GM12878 (cell line): Measurements from ENCODE around the gene DTD1. TPM values are rescaled to one million over a fixed set of nuclear protein-coding genes. Genes with fewer than 3 reads are reported as not detected.

ENCODE experiments used
- ATAC-seq: fragments of 200-7000 bp; cut with Tn5 transposase; 3 replicates; pipeline ENCODE4 v1.9.1; 2020; ENCODE audit warnings: mild to moderate bottlenecking, moderate library complexity
- BruUV-seq: library from RNA; stranded (reverse); fragments of 400-500 nt; replicated peaks from 2 replicates; lab custom pipeline; 2021; lab: Mats Ljungman, UMichigan
- CTCF ChIA-PET: fragments of 300-600 bp; sonication (Branson Sonifier 250); formaldehyde crosslinking; extraction: SDS; loops from one replicate; lab custom pipeline; 2021; ENCODE audit warnings: inconsistent platforms; lab: Yijun Ruan, JAX
- POLR2A ChIA-PET: fragments of 350-600 bp; formaldehyde crosslinking; extraction: SDS; loops from one replicate; lab custom pipeline; 2021; ENCODE audit warnings: inconsistent platforms; lab: Charles Lee
- RAD21 ChIA-PET: fragments of 300-600 bp; sonication (Branson Sonifier 250); formaldehyde crosslinking; loops from one replicate; lab custom pipeline; 2023; ENCODE audit warnings: antibody characterized with exemption; ENCODE audit not compliant: unreplicated experiment; lab: Charles Lee
- SMC1A ChIA-PET: fragments of 300-600 bp; sonication (Branson Sonifier 250); formaldehyde crosslinking; loops from one replicate; lab custom pipeline; 2023; ENCODE audit not compliant: unreplicated experiment, uncharacterized antibody; lab: Charles Lee
- DNase-seq: peaks from one replicate; pipeline ENCODE4 v3.0.0-alpha.2; 2011; ENCODE audit warnings: low read depth, low spot score
- FAIRE-seq: peaks from 3 replicates; lab custom pipeline; 2011; peaks lifted over from hg19 to GRCh38; lab: Jason Lieb, UNC
- H2AFZ ChIP-seq: 2 replicates; pipeline ENCODE4 v1.6.0; 2011; ENCODE audit warnings: low read depth, low read length, control low read depth; ENCODE audit not compliant: control insufficient read depth
- H3K27ac ChIP-seq: 2 replicates; pipeline ENCODE4 v1.5.1; 2011; ENCODE audit warnings: control low read depth; ENCODE audit not compliant: control insufficient read depth, insufficient read depth
- H3K27me3 ChIP-seq, 2 experiments: replicated peaks in 1 of 2; 2 replicates each; pipeline versions ENCODE4 v1.6.0 to v1.6.1; 2011; ENCODE audit warnings: low read length in 1 of 2; ENCODE audit not compliant: control insufficient read depth in 2 of 2, insufficient read depth in 2 of 2
- H3K36me3 ChIP-seq, 2 experiments: 2 replicates each; pipeline ENCODE4 v1.5.1; 2011; ENCODE audit warnings: low read length in 1 of 2; ENCODE audit not compliant: control insufficient read depth in 2 of 2, insufficient read depth in 2 of 2
- H3K4me1 ChIP-seq: 2 replicates; pipeline ENCODE4 v1.6.1; 2011; ENCODE audit warnings: mild to moderate bottlenecking, low read length, moderate library complexity, mixed read lengths; ENCODE audit not compliant: control insufficient read depth, insufficient read depth
- H3K4me2 ChIP-seq: 2 replicates; pipeline ENCODE4 v1.6.0; 2011; ENCODE audit warnings: control low read depth; ENCODE audit not compliant: control insufficient read depth, insufficient read depth
- H3K4me3 ChIP-seq: fragments of 200-600 bp; sonication (generic); 2 replicates; pipeline ENCODE4 v1.5.1; 2016
- H3K79me2 ChIP-seq: 2 replicates; pipeline ENCODE4 v1.6.0; 2011; ENCODE audit warnings: low read length; ENCODE audit not compliant: control insufficient read depth, insufficient read depth
- H3K9ac ChIP-seq: 2 replicates; pipeline ENCODE4 v1.8.0; 2011; ENCODE audit warnings: low read length, control low read depth, mixed read lengths; ENCODE audit not compliant: control insufficient read depth, insufficient read depth
- H3K9me3 ChIP-seq: replicated peaks from 3 replicates; pipeline ENCODE4 v1.5.1; 2011; ENCODE audit warnings: mild to moderate bottlenecking, low read length; ENCODE audit not compliant: control insufficient read depth, insufficient read depth
- H4K20me1 ChIP-seq: 2 replicates; pipeline ENCODE4 v1.6.0; 2011; ENCODE audit not compliant: control insufficient read depth, insufficient read depth
- ATF2 ChIP-seq: IDR thresholded peaks from 2 replicates; pipeline ENCODE4 v1.6.1; 2012; ENCODE audit warnings: low read length, inconsistent platforms
- BACH1 ChIP-seq: fragments of 450-650 bp; IDR thresholded peaks from 2 replicates; pipeline ENCODE4 v1.6.1; 2017; ENCODE audit warnings: mild to moderate bottlenecking, borderline replicate concordance
- ELK1 ChIP-seq: IDR thresholded peaks from 2 replicates; pipeline ENCODE4 v1.6.1; 2012; ENCODE audit warnings: low read depth, low read length, improper control_type of control experiment
- IRF4 ChIP-seq: IDR thresholded peaks from 2 replicates; pipeline ENCODE4 v1.6.1; 2011; ENCODE audit warnings: low read depth, low read length
- JUND ChIP-seq: IDR thresholded peaks from 2 replicates; pipeline ENCODE4 v1.6.1; 2012; ENCODE audit warnings: low read depth, mild to moderate bottlenecking, low read length, improper control_type of control experiment, moderate library complexity
- PRDM15 ChIP-seq: fragments of 450-650 bp; formaldehyde crosslinking; IDR thresholded peaks from 2 replicates; pipeline ENCODE4 v1.4.0; 2020; ENCODE audit warnings: mild to moderate bottlenecking, moderate library complexity
- YBX1 ChIP-seq: fragments of 450-650 bp; IDR thresholded peaks from 2 replicates; pipeline ENCODE4 v1.6.1; 2016; ENCODE audit warnings: antibody characterized with exemption
- WGBS: methylation state at CpG from one replicate; pipeline ENCODE4 v1.1.6; 2016; ENCODE audit warnings: low lambda C conversion rate; ENCODE audit not compliant: insufficient replicate concordance, insufficient coverage; ENCODE audit errors: missing lambda C conversion rate; 5-methylcytosine and 5-hydroxymethylcytosine counted together
- in situ Hi-C: fragments of 300-500 bp; cut with MboI; formaldehyde crosslinking; loops from 9 replicates; pipeline ENCODE4 v1.14.3; 2018; ENCODE audit warnings: mixed read lengths
- intact Hi-C: fragments of 100-400 bp; cut with micrococcal nuclease; formaldehyde crosslinking; loops from one replicate; pipeline ENCODE4 v1.14.2; 2022; ENCODE audit not compliant: unreplicated experiment
- polyA plus RNA-seq, 11 experiments: library from polyadenylated mRNA; depleted of rRNA in 4 of 11; unstranded in 6 of 11; stranded (reverse) in 5 of 11; fragments of >200 nt; fragmentation: Nextera tagmentation in 4 of 11; fragmentation: Illumina TruSeq in 1 of 11; extraction: Ambion mirVana in 4 of 11; extraction: Trizol in 1 of 11; gene quantifications; 1 replicate in 1 of 11; 2 replicates in 10 of 11; pipeline versions ENCODE4 v1.2.1 to v1.2.3, GENCODE V29; 2011 to 2016; ENCODE audit warnings: inconsistent platforms in 2 of 11, missing spikeins in 2 of 11, low read depth in 1 of 11
- total RNA-seq, 4 experiments: library from RNA; depleted of rRNA in 3 of 4; stranded (reverse); fragments of >200 nt in 3 of 4; fragmentation: Illumina TruSeq in 1 of 4; extraction: Trizol in 1 of 4; gene quantifications; 2 replicates each; pipeline versions ENCODE4 v1.2.1 to v1.2.3, GENCODE V29; 2013 to 2021
- TF ChIP-seq, protein P1 (sequence below): fragments of 450-650 bp; formaldehyde crosslinking; IDR thresholded peaks from 2 replicates; pipeline ENCODE4 v1.4.0; 2022; ENCODE audit warnings: mild to moderate bottlenecking, moderate library complexity

The DTD1 gene
- total and polyA plus RNA-seq, 10 of the 15 experiments (the other 5 are each of a cell fraction or from before 2014, with no cell fraction given): 24.3 to 99.8 (median 63.3) TPM

GRCh38 chr20:18734525-18735189 is 146.8 kb downstream of the DTD1 start:
- Histone ChIP-seq H3K36me3 (no peaks in the 10 kb centered on the region), H3K4me2 (no peak overlapping the region), H3K27ac (no peak overlapping the region), H3K9ac (no peak overlapping the region), H4K20me1 (no peaks in the 10 kb centered on the region), H3K4me1 (peaks cover 5% of the 10 kb centered on the region; the same call in 1 of the 2 replicates), H2AFZ (no peak overlapping the region), H3K4me3 (no peak overlapping the region), H3K79me2 (no peaks in the 10 kb centered on the region), H3K9me3 (no peaks in the 10 kb centered on the region), H3K27me3 (no peaks in the 10 kb centered on the region)
- intact Hi-C loops: no loop called here
- FAIRE-seq (no peak), DNase-seq (no peak), ATAC-seq (no peak)
- no TSS peak for BruUV-seq
- in situ Hi-C loops: no loop called here
- ChIA-PET SMC1A (interaction anchor here (1.3 kb wide), 1 partner anchor 16 kb away, joined by 4 read pairs; no protein-coding TSS in a partner anchor), POLR2A (interaction anchor here (0.6 to 1.5 kb wide), 2 partner anchors 59 to 188 kb away, joined by 3 to 4 read pairs; no protein-coding TSS in a partner anchor), CTCF (no interaction called here), RAD21 (no interaction called here)
- over 99% methylated on average over 6 of the region's 6 CpGs for WGBS
- no peak for TF ChIP-seq PRDM15
- no peak for TF ChIP-seq ELK1
- no peak for TF ChIP-seq IRF4
- no peak for TF ChIP-seq BACH1
- TF ChIP-seq ATF2: no peak
- no peak for TF ChIP-seq YBX1
- no peak for TF ChIP-seq JUND
- TF ChIP-seq, protein P1, sequence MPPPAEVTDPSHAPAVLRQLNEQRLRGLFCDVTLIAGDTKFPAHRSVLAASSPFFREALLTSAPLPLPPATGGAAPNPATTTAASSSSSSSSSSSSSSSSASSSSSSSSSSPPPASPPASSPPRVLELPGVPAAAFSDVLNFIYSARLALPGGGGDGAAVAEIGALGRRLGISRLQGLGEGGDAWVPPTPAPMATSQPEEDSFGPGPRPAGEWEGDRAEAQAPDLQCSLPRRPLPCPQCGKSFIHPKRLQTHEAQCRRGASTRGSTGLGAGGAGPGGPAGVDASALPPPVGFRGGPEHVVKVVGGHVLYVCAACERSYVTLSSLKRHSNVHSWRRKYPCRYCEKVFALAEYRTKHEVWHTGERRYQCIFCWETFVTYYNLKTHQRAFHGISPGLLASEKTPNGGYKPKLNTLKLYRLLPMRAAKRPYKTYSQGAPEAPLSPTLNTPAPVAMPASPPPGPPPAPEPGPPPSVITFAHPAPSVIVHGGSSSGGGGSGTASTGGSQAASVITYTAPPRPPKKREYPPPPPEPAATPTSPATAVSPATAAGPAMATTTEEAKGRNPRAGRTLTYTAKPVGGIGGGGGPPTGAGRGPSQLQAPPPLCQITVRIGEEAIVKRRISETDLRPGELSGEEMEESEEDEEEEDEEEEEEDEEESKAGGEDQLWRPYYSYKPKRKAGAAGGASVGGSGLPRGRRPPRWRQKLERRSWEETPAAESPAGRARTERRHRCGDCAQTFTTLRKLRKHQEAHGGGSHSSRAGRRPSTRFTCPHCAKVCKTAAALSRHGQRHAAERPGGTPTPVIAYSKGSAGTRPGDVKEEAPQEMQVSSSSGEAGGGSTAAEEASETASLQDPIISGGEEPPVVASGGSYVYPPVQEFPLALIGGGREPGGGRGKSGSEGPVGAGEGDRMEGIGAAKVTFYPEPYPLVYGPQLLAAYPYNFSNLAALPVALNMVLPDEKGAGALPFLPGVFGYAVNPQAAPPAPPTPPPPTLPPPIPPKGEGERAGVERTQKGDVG: no peak
